BJ (cell line): ENCODE measurements around the gene NAA15. TPM values are rescaled to one million over a fixed set of nuclear protein-coding genes. Genes with fewer than 3 reads are reported as not detected.
"Not testable (repeated sequence)": the region's sequence is repeated elsewhere in the genome, so short reads cannot be mapped to it uniquely, and the experiment has no call there.

ENCODE experiments used
- CTCF ChIA-PET: fragments of 350-600 bp; formaldehyde crosslinking; extraction: SDS; loops from one replicate; lab custom pipeline; 2021; ENCODE audit warnings: antibody characterized with exemption, inconsistent platforms; lab: Yijun Ruan, JAX
- POLR2A ChIA-PET: fragments of 300-600 bp; sonication (Branson Sonifier 250); formaldehyde crosslinking; extraction: SDS; loops from one replicate; lab custom pipeline; 2021; ENCODE audit warnings: antibody characterized with exemption; lab: Charles Lee
- DNase-seq: peaks from one replicate; pipeline ENCODE4 v3.0.0-alpha.2; 2011; ENCODE audit warnings: low read depth
- H3K27me3 ChIP-seq: 2 replicates; pipeline ENCODE4 v1.6.0; 2011; ENCODE audit warnings: low read length; ENCODE audit not compliant: control insufficient read depth, insufficient read depth
- H3K36me3 ChIP-seq: 2 replicates; pipeline ENCODE4 v1.5.1; 2011; ENCODE audit warnings: low read length; ENCODE audit not compliant: control insufficient read depth, insufficient read depth
- H3K4me3 ChIP-seq: 2 replicates; pipeline ENCODE4 v1.5.1; 2011; ENCODE audit warnings: low read depth, mild to moderate bottlenecking, control low read depth, low read length
- CTCF ChIP-seq: IDR thresholded peaks from 2 replicates; pipeline ENCODE4 v1.5.1; 2011; ENCODE audit warnings: low read depth, mild to moderate bottlenecking, control low read depth, inconsistent platforms, low read length, moderate library complexity; ENCODE audit not compliant: insufficient read depth
- polyA plus RNA-seq: library from polyadenylated mRNA; depleted of rRNA; stranded (reverse); fragments of >200 nt; gene quantifications from 2 replicates; pipeline ENCODE4 v1.2.3, GENCODE V29; 2011

NAA15 gene
- polyA plus RNA-seq, 1 experiment: 5.3 TPM

GRCh38 chr4:139403462-139403861 is 102.2 kb downstream of the NAA15 start:
- Histone ChIP-seq H3K27me3 (no peaks in the 10 kb centered on the region), H3K36me3 (no peaks in the 10 kb centered on the region), H3K4me3 (no peak overlapping the region)
- no peak for TF ChIP-seq CTCF
- POLR2A ChIA-PET: no interaction called here
- DNase-seq: no peak
- CTCF ChIA-PET: no interaction called here

- CTCF ChIA-PET: no interaction called here
- Histone ChIP-seq H3K4me3 (no peak overlapping the region), H3K36me3 (no peaks in the 10 kb centered on the region), H3K27me3 (no peaks in the 10 kb centered on the region)
- POLR2A ChIA-PET: no interaction called here
- TF ChIP-seq CTCF: no peak
- no peak for DNase-seq
These were observed 109.0 kb downstream of the NAA15 start for GRCh38 chr4:139410312-139410711.

GRCh38 chr4:139414671-139415210 is 113.4 kb downstream of the NAA15 start:
- DNase-seq, H3K36me3 ChIP-seq, POLR2A ChIA-PET, H3K4me3 ChIP-seq, H3K27me3 ChIP-seq: not testable (repeated sequence)
- CTCF ChIA-PET: interaction anchor here (1.5 to 2.0 kb wide), 3 partner anchors 12 to 140 kb away, joined by 4 read pairs; no protein-coding TSS in a partner anchor

- CTCF ChIA-PET: interaction anchor here (0.6 to 2.0 kb wide), 7 partner anchors 10 to 188 kb away, joined by 3 to 9 read pairs (median 4); partner anchors contain the start of gene RAB33B
- no peak overlapping the region for H3K4me3 ChIP-seq
These were observed 114.9 kb downstream of the NAA15 start for GRCh38 chr4:139416073-139416673.

GRCh38 chr4:139419388-139419914 is 118.1 kb downstream of the NAA15 start:
- ChIA-PET CTCF (interaction anchor here (1.2 kb wide), 2 partner anchors 14 to 21 kb away, joined by 3 to 4 read pairs; no protein-coding TSS in a partner anchor), POLR2A (interaction anchor here (0.7 kb wide), 2 partner anchors 176 to 214 kb away, joined by 4 to 11 read pairs; no protein-coding TSS in a partner anchor)

More at GRCh38 chr4:139416073-139416673, 114.9 kb downstream of the NAA15 start:
- DNase-seq: no peak
- POLR2A ChIA-PET: no interaction called here
- no peaks in the 10 kb centered on the region for H3K27me3 ChIP-seq
- TF ChIP-seq CTCF: peak; percentile 63
- H3K36me3 ChIP-seq: no peaks in the 10 kb centered on the region

More at GRCh38 chr4:139419388-139419914, 118.1 kb downstream of the NAA15 start:
- no peak for TF ChIP-seq CTCF
- H3K4me3 ChIP-seq: no peak overlapping the region
- peak; percentile 43 for DNase-seq
- H3K36me3 ChIP-seq: no peaks in the 10 kb centered on the region
- H3K27me3 ChIP-seq: no peaks in the 10 kb centered on the region
